ENCODE measurements around the gene JARID2. TPM values are rescaled to one million over a fixed set of nuclear protein-coding genes. Genes with fewer than 3 reads are reported as not detected.

The JARID2 gene
- total and polyA plus RNA-seq, 7 donors = 1.1 to 16.1 (median 4.9) TPM

GRCh38 chr6:15569035-15569995, 323.4 kb downstream of the JARID2 start:
- TF ChIP-seq CTCF (IDR thresholded peaks at IDR 0.05) = no peak
- no peak for DNase-seq
- no peak overlapping the region for H3K27ac ChIP-seq
- 56 to 72% (median 63%) methylated on average over 17 of the region's 17 CpGs for WGBS, 3 donors
- H3K4me1 ChIP-seq = no peaks in the 10 kb centered on the region
- H3K36me3 ChIP-seq (ENCODE audit: insufficient read depth in 1 of 2, low read depth in 1 of 2) = no peaks in the 10 kb centered on the region
- no peaks in the 10 kb centered on the region for H3K9me3 ChIP-seq
- H3K27me3 ChIP-seq (ENCODE audit: insufficient read depth in 3 of 3, low read length in 2 of 3) = no peaks in the 10 kb centered on the region
- peak in 3 of 4 donors; percentile 26 to 54 (median 37) for ATAC-seq
- no peak overlapping the region for H3K4me3 ChIP-seq
- intact Hi-C loops (cut with DNase I) = no loop called here

- no peak for DNase-seq
- ATAC-seq = no peak
Measured at GRCh38 chr6:15570171-15570570, 324.3 kb downstream of the JARID2 start.

More at GRCh38 chr6:15570171-15570570, 324.3 kb downstream of the JARID2 start:
- H3K9me3 ChIP-seq = no peaks in the 10 kb centered on the region
- H3K27me3 ChIP-seq (ENCODE audit: insufficient read depth in 3 of 3, low read length in 2 of 3) = no peaks in the 10 kb centered on the region
- TF ChIP-seq CTCF (IDR thresholded peaks at IDR 0.05) = no peak
- H3K27ac ChIP-seq = no peak overlapping the region
- no peaks in the 10 kb centered on the region for H3K36me3 ChIP-seq (ENCODE audit: insufficient read depth in 1 of 2, low read depth in 1 of 2)
- 81 to 97% (median 89%) methylated on average over 2 of the region's 2 CpGs for WGBS, 3 donors
- no peak overlapping the region for H3K4me3 ChIP-seq
- intact Hi-C loops (cut with DNase I) = no loop called here
- H3K4me1 ChIP-seq = no peaks in the 10 kb centered on the region
